ENCODE results near the gene NT5M. TPM values are rescaled to one million over a fixed set of nuclear protein-coding genes. Genes with fewer than 3 reads are reported as not detected.

NT5M gene
- total RNA-seq, 1 donor from 2014 or later, result 3.2 TPM

DNA sequence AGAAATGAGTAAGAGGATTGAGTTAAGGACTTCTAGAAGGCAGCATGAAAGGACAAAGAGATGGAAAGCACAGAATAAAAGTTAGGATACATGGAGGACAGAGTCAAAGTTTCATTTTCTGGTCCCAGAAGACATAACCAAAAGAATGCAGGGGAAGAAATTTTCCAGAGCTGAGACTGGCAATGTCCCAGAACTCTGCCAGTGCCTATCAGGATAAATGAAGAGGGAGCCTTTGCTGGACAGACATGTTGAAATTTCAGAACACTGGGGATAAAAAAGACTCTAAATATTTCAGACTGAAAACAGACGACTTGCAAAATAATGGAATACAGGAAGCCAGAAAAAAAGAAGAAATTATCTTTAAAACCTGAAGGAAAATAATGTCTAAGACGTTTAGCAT, 55.7 kb downstream of the NT5M start:
- Histone ChIP-seq H3K27me3 (no peaks in the 10 kb centered on the region), H3K4me3 (no peak overlapping the region), H3K27ac (no peak overlapping the region), H3K4me1 (peaks cover 8% of the 10 kb centered on the region), H3K36me3 (no peaks in the 10 kb centered on the region), H3K9me3 (no peaks in the 10 kb centered on the region)
- TF ChIP-seq POLR2AphosphoS5 (IDR thresholded peaks at IDR 0.05; ENCODE audit: insufficient read depth in 1 of 2, low read depth in 1 of 2) (no peak), POLR2A (IDR thresholded peaks at IDR 0.05) (no peak)
- TF ChIP-seq, protein P1, sequence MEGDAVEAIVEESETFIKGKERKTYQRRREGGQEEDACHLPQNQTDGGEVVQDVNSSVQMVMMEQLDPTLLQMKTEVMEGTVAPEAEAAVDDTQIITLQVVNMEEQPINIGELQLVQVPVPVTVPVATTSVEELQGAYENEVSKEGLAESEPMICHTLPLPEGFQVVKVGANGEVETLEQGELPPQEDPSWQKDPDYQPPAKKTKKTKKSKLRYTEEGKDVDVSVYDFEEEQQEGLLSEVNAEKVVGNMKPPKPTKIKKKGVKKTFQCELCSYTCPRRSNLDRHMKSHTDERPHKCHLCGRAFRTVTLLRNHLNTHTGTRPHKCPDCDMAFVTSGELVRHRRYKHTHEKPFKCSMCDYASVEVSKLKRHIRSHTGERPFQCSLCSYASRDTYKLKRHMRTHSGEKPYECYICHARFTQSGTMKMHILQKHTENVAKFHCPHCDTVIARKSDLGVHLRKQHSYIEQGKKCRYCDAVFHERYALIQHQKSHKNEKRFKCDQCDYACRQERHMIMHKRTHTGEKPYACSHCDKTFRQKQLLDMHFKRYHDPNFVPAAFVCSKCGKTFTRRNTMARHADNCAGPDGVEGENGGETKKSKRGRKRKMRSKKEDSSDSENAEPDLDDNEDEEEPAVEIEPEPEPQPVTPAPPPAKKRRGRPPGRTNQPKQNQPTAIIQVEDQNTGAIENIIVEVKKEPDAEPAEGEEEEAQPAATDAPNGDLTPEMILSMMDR (IDR thresholded peaks at IDR 0.05), result no peak
- no peak for DNase-seq (ENCODE audit: extremely low spot score in 2 of 2)
- intact Hi-C loops (cut with DNase I), result loop anchor here (5.0 kb wide), 1 partner anchor 138 kb away; the partner anchor contains the start of gene RASD1

DNA sequence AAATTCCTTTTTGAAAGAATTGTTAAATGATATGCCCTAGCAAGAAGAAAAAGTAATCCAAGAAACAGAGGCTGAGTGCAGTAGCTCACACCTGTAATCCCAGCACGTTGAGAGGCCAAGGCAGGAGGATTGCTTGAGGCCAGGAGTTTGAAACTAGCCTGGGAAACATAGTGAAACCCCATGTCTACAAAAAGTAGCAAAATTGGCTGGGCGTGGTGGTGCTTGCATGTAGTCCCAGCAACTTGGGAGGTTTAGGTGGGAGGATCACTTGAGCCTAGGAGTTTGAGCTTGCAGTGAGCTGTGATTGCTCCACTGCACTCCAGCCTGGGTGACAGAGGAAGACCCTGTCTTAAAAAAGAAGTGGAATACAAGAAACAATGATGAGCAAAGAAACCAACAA, 56.1 kb downstream of the NT5M start:
- no peak for DNase-seq (ENCODE audit: extremely low spot score in 2 of 2)
- Histone ChIP-seq H3K4me3 (no peak overlapping the region), H3K4me1 (peaks cover 8% of the 10 kb centered on the region), H3K36me3 (no peaks in the 10 kb centered on the region), H3K27me3 (no peaks in the 10 kb centered on the region), H3K27ac (no peak overlapping the region), H3K9me3 (no peaks in the 10 kb centered on the region)
- intact Hi-C loops (cut with DNase I), result loop anchor here (5.0 kb wide), 1 partner anchor 138 kb away; the partner anchor contains the start of gene RASD1
- no peak for TF ChIP-seq POLR2A (IDR thresholded peaks at IDR 0.05)

DNA sequence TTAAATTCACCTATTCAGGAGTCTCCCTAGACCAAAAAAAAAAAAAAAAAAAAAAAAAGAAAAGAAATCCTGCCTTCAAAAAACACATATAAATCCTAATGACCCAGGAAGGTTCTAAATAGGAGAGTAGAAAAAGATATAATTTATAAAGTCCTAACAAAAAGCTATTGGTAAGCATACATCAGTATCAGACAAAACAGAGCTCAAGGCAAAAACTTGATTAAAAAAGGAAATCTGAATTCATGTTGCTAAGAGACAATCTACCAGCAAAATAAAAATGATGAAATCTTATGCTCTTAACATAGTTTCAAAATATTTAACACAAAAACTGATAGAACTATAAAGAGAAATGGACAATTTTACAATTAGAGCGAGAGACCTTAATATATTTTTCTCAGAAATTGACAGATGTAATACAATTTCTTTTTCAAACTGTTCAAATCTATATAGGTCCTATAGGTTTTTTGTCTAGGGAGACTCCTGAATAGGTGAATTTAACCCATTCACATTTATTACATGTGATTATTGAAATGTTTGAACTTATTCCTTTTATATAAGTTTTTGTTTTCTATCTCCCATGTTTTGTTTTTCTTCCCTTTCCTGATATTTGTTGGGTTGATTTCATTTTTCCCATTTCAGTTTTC, 57.0 kb downstream of the NT5M start:
- no peaks in the 10 kb centered on the region for H3K27me3 ChIP-seq
- H3K4me1 ChIP-seq, result peaks cover 5% of the 10 kb centered on the region
- intact Hi-C loops (cut with DNase I), result no loop called here
- H3K36me3 ChIP-seq, result no peaks in the 10 kb centered on the region
- DNase-seq (ENCODE audit: extremely low spot score in 2 of 2), result no peak
- TF ChIP-seq, protein P1 (IDR thresholded peaks at IDR 0.05), result no peak
- TF ChIP-seq POLR2A (IDR thresholded peaks at IDR 0.05) (no peak), POLR2AphosphoS5 (IDR thresholded peaks at IDR 0.05; ENCODE audit: insufficient read depth in 1 of 2, low read depth in 1 of 2) (no peak)
- H3K9me3 ChIP-seq, result no peaks in the 10 kb centered on the region
- H3K27ac ChIP-seq, result no peak overlapping the region
- no peak overlapping the region for H3K4me3 ChIP-seq

DNA sequence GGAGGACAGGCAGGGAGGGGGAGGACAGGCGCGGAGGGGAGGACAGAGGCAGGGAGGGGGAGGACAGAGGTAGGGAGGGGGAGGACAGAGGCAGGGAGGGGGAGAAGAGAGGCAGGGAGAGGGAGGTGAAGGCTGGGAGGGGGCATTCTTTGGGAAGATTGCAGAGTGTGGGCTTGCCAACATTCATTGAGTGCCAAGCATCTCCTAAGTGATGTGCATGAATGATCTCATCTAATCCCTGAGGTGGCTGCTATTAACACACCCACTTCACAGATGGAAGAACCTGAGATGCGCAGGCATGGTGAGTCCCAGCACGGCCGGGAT, 58.3 kb downstream of the NT5M start:
- H3K9me3 ChIP-seq, result no peaks in the 10 kb centered on the region
- peak overlapping the region; percentile 46 for H3K27ac ChIP-seq
- H3K4me1 ChIP-seq, result no peaks in the 10 kb centered on the region
- H3K4me3 ChIP-seq, result no peak overlapping the region
- intact Hi-C loops (cut with DNase I), result no loop called here
- no peak for DNase-seq (ENCODE audit: extremely low spot score in 2 of 2)
- no peaks in the 10 kb centered on the region for H3K27me3 ChIP-seq
- TF ChIP-seq POLR2A (IDR thresholded peaks at IDR 0.05), result no peak
- TF ChIP-seq, protein P1 (IDR thresholded peaks at IDR 0.05), result no peak
- no peak for TF ChIP-seq POLR2AphosphoS5 (IDR thresholded peaks at IDR 0.05; ENCODE audit: insufficient read depth in 1 of 2, low read depth in 1 of 2)
- H3K36me3 ChIP-seq, result no peaks in the 10 kb centered on the region

DNA sequence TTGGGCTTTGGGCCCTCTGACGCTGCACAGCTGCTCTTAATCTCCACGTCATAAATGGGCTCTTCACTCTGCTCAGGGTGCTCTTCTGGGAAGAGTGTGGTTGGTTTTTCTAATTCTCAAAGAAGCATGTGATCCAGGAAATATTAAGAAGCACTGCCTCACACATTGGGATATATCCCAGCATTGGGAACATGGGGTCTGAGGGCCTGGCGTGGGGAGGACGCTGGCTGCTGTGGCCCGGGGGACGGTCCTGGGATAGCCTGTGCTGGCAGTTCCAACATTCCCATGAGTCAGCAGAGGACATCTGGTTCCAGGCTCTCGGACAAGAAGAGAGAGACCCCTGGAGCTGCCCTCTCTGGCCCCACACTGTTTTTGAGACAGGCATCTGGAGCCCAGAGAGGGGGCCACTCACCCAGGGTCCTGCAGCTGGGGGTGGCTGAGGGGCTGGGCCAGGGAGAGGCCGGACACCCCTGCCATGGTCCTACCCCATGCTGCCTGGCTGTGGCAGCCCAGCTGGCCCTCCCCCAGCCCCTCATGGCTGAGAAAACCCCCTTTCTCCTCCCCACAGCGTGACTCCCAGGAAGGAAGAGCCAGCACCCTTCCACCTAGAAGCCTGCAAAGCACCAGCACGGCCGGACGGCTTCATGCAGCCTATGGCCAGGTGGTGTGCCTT, 58.8 kb downstream of the NT5M start:
- intact Hi-C loops (cut with DNase I), result no loop called here
- Histone ChIP-seq H3K27me3 (no peaks in the 10 kb centered on the region), H3K27ac (peak overlapping the region; percentile 46), H3K4me1 (no peaks in the 10 kb centered on the region), H3K9me3 (no peaks in the 10 kb centered on the region), H3K4me3 (no peak overlapping the region), H3K36me3 (no peaks in the 10 kb centered on the region)
- TF ChIP-seq POLR2A (IDR thresholded peaks at IDR 0.05), result no peak
- TF ChIP-seq POLR2AphosphoS5 (IDR thresholded peaks at IDR 0.05; ENCODE audit: insufficient read depth in 1 of 2, low read depth in 1 of 2), result peak in 1 of 2 donors; percentile 44
- no peak for DNase-seq (ENCODE audit: extremely low spot score in 2 of 2)

DNA sequence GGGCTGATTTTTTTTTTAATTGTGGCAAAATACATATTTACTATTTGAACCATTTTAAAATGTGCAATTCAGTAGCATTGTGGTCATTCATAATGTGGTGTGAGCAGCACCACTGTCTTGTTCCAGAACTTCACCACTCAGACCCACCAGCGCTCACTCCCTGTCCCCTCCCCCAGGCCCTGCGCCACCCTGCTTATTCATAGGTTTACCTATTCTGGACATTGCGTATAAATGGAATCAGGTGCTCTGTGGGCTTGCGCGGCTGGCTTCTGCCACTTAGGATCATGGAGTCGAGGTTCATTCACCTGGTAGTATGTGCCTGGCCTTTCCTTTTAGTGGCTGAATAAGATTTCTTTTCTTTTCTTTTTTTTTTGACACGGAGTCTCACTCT, 59.4 kb downstream of the NT5M start:
- DNase-seq (ENCODE audit: extremely low spot score in 2 of 2), result no peak
- H3K27me3 ChIP-seq, result no peaks in the 10 kb centered on the region
- no peak for TF ChIP-seq POLR2AphosphoS5 (IDR thresholded peaks at IDR 0.05; ENCODE audit: insufficient read depth in 1 of 2, low read depth in 1 of 2)
- TF ChIP-seq, protein P1 (IDR thresholded peaks at IDR 0.05), result no peak
- no peak for TF ChIP-seq POLR2A (IDR thresholded peaks at IDR 0.05)
- no peaks in the 10 kb centered on the region for H3K9me3 ChIP-seq
- no peaks in the 10 kb centered on the region for H3K4me1 ChIP-seq
- intact Hi-C loops (cut with DNase I), result no loop called here
- no peaks in the 10 kb centered on the region for H3K36me3 ChIP-seq
- no peak overlapping the region for H3K4me3 ChIP-seq
- H3K27ac ChIP-seq, result peak overlapping the region; percentile 46
